ENCODE data around the gene PTPRB.

- TF ChIP-seq, protein P1, sequence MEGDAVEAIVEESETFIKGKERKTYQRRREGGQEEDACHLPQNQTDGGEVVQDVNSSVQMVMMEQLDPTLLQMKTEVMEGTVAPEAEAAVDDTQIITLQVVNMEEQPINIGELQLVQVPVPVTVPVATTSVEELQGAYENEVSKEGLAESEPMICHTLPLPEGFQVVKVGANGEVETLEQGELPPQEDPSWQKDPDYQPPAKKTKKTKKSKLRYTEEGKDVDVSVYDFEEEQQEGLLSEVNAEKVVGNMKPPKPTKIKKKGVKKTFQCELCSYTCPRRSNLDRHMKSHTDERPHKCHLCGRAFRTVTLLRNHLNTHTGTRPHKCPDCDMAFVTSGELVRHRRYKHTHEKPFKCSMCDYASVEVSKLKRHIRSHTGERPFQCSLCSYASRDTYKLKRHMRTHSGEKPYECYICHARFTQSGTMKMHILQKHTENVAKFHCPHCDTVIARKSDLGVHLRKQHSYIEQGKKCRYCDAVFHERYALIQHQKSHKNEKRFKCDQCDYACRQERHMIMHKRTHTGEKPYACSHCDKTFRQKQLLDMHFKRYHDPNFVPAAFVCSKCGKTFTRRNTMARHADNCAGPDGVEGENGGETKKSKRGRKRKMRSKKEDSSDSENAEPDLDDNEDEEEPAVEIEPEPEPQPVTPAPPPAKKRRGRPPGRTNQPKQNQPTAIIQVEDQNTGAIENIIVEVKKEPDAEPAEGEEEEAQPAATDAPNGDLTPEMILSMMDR (IDR thresholded peaks at IDR 0.05) = no peak
- TF ChIP-seq POLR2A (IDR thresholded peaks at IDR 0.05) = no peak
Observed at GRCh38 chr12:70466753-70467152, 170.5 kb downstream of the PTPRB start.
